Spinal cord (tissue), 10 donors: ENCODE data around the gene RETREG1. TPM values are rescaled to one million over a fixed set of nuclear protein-coding genes. Genes with fewer than 3 reads are reported as not detected.

ENCODE experiments used
- DNase-seq, 6 donors: peaks; one replicate each; pipeline versions ENCODE4 v3.0.0 to v3.0.0-alpha.2; 2013 to 2015; ENCODE audit warnings: low spot score in 6 of 6, low read depth in 4 of 6
- H3K27ac ChIP-seq: one replicate; pipeline ENCODE4 v1.5.1; 2013; ENCODE audit warnings: low read depth, low read length, control low read depth
- H3K27me3 ChIP-seq: one replicate; pipeline ENCODE4 v1.6.1; 2013; ENCODE audit warnings: low read length; ENCODE audit not compliant: control insufficient read depth, insufficient read depth
- H3K36me3 ChIP-seq: one replicate; pipeline ENCODE4 v1.6.1; 2013; ENCODE audit warnings: low read length; ENCODE audit not compliant: control insufficient read depth, insufficient read depth
- H3K4me1 ChIP-seq: one replicate; pipeline ENCODE4 v1.6.1; 2013; ENCODE audit warnings: low read length; ENCODE audit not compliant: control insufficient read depth, insufficient read depth
- H3K4me3 ChIP-seq: one replicate; pipeline ENCODE4 v1.5.1; 2013; ENCODE audit warnings: low read depth, low read length, control low read depth
- H3K9me3 ChIP-seq: one replicate; pipeline ENCODE4 v1.6.1; 2013; ENCODE audit warnings: low read length; ENCODE audit not compliant: control insufficient read depth, insufficient read depth
- WGBS: methylation state at CpG from one replicate; pipeline ENCODE4 v1.1.5; 2013; ENCODE audit warnings: missing lambda C conversion rate; ENCODE audit not compliant: insufficient coverage; 5-methylcytosine and 5-hydroxymethylcytosine counted together
- polyA plus RNA-seq, 2 donors: library from polyadenylated mRNA; unstranded; fragments of 120-200 nt; gene quantifications; one replicate each; pipeline ENCODE4 v1.2.1, GENCODE V29; 2013; ENCODE audit not compliant: insufficient read length in 2 of 2
- total RNA-seq, 2 donors: library from RNA; depleted of rRNA in 1 of 2; stranded (reverse); fragments of 120-200 nt in 1 of 2; fragments of >200 nt in 1 of 2; gene quantifications; one replicate each; pipeline versions ENCODE4 v1.2.3 to v1.2.4, GENCODE V29; 2013 to 2014
- donor health status: healthy.

The RETREG1 gene
- total and polyA plus RNA-seq, 4 donors: 42.0 to 120 (median 56.6) TPM

DNA sequence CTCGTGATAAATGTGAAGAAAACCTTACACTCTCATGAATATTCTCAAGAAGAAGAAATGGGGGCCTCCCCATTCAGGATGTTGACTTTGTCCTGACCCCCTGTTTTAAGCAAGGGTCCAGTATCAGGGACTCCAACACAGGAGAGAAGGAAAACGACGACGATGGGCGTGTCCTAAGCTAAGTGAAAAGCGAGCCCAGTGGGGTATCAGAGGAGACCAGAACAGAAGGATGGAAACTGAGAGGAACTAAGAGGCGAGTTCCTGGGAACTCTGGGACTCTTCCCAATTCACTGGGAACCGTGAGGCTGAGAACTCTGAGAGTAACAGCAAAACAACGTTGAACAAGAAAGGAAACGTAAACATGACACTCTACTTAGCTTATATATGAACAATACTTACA, 14.6 kb downstream of the RETREG1 start:
- Histone ChIP-seq H3K27me3 (no peaks in the 10 kb centered on the region), H3K4me3 (no peak overlapping the region), H3K27ac (no peak overlapping the region), H3K4me1 (no peaks in the 10 kb centered on the region), H3K9me3 (no peaks in the 10 kb centered on the region), H3K36me3 (peaks cover 8% of the 10 kb centered on the region)
- 74% methylated on average over 5 of the region's 10 CpGs for WGBS
- DNase-seq: no peak

DNA sequence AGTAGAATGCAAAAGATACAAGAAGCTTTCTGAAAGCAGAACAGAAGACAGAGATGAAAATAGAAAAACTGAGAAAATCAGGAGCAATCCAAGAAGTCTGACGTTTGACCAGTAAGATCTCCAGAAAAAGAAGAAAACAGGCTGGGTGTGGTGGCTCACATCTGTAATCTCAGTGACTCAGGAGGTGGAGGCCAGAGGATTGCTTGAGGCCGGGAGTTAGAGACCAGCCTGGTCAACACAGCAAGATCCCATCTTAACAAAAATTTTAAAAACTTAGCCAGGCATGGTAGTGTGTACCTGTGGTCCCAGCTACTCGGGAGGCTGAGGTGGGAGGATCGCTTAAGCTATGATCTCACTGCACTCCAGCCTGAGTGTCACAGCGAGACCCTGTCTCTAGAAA, 15.9 kb downstream of the RETREG1 start:
- no peak overlapping the region for H3K4me3 ChIP-seq
- 78% methylated on average over 1 of the region's 5 CpGs for WGBS
- peaks cover 8% of the 10 kb centered on the region for H3K36me3 ChIP-seq
- no peak overlapping the region for H3K27ac ChIP-seq
- H3K4me1 ChIP-seq: peaks cover 5% of the 10 kb centered on the region
- H3K27me3 ChIP-seq: no peaks in the 10 kb centered on the region
- no peak for DNase-seq
- no peaks in the 10 kb centered on the region for H3K9me3 ChIP-seq

DNA sequence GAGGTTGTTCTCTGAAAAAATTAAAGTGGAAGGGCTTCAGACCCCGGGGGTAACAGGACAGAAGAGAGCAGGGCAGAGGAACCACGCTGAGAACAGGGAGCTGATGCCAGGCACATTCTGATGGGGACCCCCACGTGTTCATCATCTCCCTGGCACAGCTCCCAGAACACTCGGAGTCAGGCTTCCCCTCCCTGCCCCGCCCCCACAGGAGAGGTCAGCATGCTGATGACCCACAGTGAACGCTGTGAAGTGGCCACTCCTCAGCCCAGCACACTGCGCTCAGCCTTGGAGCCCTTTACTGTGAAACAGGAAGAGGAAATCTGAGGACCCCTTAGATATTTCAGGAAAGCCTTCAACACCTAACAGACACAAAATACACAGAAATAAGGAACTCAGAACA, 16.4 kb downstream of the RETREG1 start:
- peak in 2 of 6 donors; percentile 37 to 79 for DNase-seq
- peaks cover 5% of the 10 kb centered on the region for H3K4me1 ChIP-seq

DNA sequence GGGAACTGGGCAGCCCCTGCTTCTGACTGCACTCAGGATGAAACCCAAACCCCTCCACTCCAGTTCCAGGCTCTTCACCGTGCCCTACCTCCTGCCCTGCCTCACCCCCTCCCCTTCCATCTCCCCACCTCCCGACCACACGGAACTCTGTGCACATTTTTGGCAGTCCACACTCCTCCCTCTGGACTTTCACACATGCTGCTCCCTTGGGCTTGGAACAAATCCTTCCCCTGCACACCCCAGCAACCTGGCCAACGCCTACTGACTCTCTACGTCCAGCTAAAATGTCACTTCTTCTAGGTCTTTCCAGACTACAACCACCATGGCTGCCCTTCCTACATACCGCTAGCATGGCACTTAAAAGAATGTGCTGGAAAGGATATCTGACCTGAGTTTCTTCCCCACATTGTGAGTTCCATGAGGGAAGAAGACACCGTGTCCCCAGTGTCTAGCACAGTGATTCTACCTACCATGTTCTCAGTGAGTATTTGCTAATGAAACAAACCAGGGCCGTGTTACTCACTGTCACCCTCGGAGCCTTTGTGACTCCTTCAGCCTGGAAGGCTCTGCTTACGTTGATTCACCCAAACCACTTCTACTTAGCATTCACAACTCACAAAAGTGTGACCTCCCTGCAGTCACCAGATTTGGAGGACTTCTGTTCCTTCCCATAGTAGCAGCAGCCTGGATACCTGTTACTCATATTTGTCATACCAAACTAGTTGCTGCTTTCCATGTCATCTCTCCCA, 18.7 kb downstream of the RETREG1 start:
- no peak overlapping the region for H3K4me3 ChIP-seq
- no peak for DNase-seq
- H3K9me3 ChIP-seq: no peaks in the 10 kb centered on the region
- no peaks in the 10 kb centered on the region for H3K27me3 ChIP-seq
- H3K4me1 ChIP-seq: peaks cover 5% of the 10 kb centered on the region
- 87% methylated on average over 9 of the region's 10 CpGs for WGBS
- peaks cover 8% of the 10 kb centered on the region for H3K36me3 ChIP-seq
- H3K27ac ChIP-seq: no peak overlapping the region

More for the DNA sequence above, 16.4 kb downstream of the RETREG1 start:
- Histone ChIP-seq H3K27me3 (no peaks in the 10 kb centered on the region), H3K4me3 (no peak overlapping the region), H3K9me3 (no peaks in the 10 kb centered on the region), H3K27ac (no peak overlapping the region), H3K36me3 (peaks cover 8% of the 10 kb centered on the region)
- 6% methylated on average over 5 of the region's 7 CpGs for WGBS

DNA sequence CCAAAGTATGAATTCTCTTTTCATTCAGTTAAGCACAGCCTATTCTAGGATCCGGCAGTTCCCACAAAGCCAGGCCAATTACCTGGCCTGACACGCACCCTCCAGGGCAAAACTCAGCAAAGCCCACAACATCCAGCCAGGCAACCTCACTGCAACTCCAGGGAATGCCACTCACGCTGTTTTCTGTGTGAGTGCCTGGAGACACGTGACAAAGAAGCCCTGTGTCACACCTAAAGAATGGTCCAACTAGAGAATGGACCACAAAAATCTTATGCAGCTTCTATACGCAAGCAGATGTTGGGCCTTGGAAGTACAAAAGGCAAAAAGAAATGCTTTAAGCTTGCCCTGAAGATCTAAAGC, 20.2 kb downstream of the RETREG1 start:
- no peak for DNase-seq
- 31% methylated on average over 4 of the region's 5 CpGs for WGBS
- H3K27ac ChIP-seq: no peak overlapping the region
- H3K36me3 ChIP-seq: peaks cover 8% of the 10 kb centered on the region
- peaks cover 5% of the 10 kb centered on the region for H3K4me1 ChIP-seq
- no peaks in the 10 kb centered on the region for H3K9me3 ChIP-seq
- no peaks in the 10 kb centered on the region for H3K27me3 ChIP-seq
- no peak overlapping the region for H3K4me3 ChIP-seq

DNA sequence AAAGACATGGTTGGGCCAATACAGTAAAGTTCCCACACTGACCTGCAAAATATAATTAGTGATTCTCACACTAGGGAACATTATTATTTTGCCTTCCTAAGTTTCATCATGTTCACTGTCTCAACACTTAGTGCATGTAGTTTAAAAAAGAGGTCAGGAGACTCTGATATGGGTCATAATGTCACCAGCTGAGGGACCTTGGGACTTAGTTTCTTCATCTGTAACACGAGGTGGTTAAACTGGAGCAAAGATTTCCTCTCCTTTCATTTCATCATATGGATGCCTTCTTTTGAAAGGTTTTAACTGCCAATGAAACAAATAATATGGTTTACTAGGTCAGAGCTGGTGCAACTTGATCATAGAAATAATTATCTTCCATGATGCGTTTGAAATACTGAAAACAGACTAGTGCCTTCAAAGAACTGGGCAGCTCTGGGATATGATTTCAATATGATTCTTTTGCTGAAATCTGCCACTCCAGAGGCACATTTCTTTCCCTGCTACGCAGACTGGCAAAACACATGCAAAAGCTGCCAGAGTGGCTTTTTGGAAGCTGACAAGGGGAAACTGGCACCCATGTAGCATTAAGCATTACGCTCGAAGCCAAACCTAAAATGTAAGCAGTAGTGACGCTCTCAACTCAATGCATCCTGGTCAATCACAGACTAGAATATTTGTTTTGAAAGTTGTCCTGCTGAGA, 20.8 kb downstream of the RETREG1 start:
- Histone ChIP-seq H3K27me3 (no peaks in the 10 kb centered on the region), H3K4me1 (peaks cover 5% of the 10 kb centered on the region), H3K27ac (no peak overlapping the region), H3K4me3 (no peak overlapping the region), H3K36me3 (peaks cover 8% of the 10 kb centered on the region), H3K9me3 (no peaks in the 10 kb centered on the region)
- WGBS: 53% methylated on average over 4 of the region's 6 CpGs
- peak in 1 of 6 donors; percentile 88 for DNase-seq

DNA sequence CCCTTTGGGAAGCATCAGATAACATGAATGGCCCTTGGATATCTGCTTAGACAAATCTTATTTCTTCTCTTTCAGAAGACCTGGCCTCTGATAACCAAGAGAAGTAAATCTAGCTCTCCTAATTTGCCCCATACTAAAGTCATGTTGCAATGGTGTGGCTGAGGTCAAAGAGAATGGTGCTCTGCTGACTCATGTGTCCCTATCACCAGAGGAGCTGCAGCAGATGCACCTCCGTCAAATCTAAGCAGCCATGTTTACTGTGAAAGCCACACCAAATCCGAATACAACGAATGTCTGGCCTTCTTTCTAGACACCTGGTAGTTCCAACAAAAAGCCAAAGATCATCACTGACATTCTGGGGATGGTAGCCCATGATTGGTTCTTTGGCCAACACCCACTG, 23.2 kb downstream of the RETREG1 start:
- no peak for DNase-seq
- WGBS: 93% methylated on average over 3 of the region's 3 CpGs
- H3K4me1 ChIP-seq: peaks cover 5% of the 10 kb centered on the region
- peaks cover 6% of the 10 kb centered on the region for H3K36me3 ChIP-seq
- H3K27me3 ChIP-seq: no peaks in the 10 kb centered on the region
- H3K27ac ChIP-seq: no peak overlapping the region
- H3K9me3 ChIP-seq: no peaks in the 10 kb centered on the region
- no peak overlapping the region for H3K4me3 ChIP-seq

DNA sequence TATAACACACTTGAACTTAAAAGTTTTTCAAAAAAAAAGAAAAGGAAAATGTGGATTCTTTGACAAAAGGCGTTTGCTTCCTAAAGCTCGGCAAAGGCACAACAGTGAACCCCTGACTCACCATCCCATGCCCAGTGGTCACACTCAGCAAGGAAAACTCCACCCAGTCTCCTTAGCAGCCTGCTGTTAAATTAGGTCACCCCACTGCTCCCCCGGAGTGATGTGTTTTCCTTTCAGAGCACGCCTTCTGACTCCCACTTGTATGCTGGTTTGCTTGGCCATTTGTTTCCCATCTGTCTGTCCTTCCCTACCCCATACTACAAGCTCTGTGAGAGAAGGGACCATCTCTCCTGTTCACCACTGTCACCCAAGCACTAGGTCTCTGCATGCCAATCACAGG, 23.8 kb downstream of the RETREG1 start:
- peaks cover 5% of the 10 kb centered on the region for H3K4me1 ChIP-seq
- no peaks in the 10 kb centered on the region for H3K27me3 ChIP-seq
- H3K9me3 ChIP-seq: no peaks in the 10 kb centered on the region
- DNase-seq: no peak
- 77% methylated on average over 3 of the region's 4 CpGs for WGBS
- no peak overlapping the region for H3K4me3 ChIP-seq
- H3K27ac ChIP-seq: no peak overlapping the region
- peaks cover 4% of the 10 kb centered on the region for H3K36me3 ChIP-seq

DNA sequence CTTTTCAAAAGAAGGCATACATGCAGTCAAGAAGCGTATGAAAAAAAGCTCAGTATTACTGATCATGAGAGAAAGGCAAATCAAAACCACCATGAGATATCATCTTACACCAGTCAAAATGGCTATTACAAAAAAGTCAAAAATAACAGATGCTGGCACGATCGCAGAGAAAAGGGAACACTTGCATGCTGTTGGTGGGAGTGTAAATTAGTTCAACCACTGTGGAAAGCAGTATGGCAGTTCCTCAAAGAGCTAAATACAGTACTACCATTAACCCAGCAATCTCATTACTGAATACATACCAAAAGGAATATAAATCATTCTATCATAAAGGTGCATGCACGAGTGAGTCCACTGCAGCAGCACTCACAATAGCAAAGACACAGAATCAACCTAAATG, 24.5 kb downstream of the RETREG1 start:
- no peak overlapping the region for H3K27ac ChIP-seq
- no peaks in the 10 kb centered on the region for H3K27me3 ChIP-seq
- no peak for DNase-seq
- no peak overlapping the region for H3K4me3 ChIP-seq
- WGBS: no CpG with 5 or more reads among the region's 4 CpGs
- no peaks in the 10 kb centered on the region for H3K9me3 ChIP-seq
- H3K4me1 ChIP-seq: peaks cover 5% of the 10 kb centered on the region
- H3K36me3 ChIP-seq: no peaks in the 10 kb centered on the region

DNA sequence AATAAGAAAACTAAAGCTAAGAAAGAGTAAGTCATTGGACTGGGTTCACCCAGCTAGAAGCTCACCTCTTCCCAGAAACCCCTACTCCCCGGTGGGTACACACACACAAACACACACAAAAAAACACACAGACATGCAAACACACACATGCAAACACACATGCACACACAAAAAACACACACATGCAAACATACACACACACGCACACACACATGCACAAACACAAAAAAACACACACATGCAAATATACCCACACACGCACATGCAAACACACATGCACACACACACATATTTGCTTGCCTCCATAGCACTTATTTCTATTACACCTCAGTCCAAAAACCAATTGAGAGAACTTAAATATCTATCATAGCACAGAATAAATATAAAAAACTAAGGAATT, 26.1 kb downstream of the RETREG1 start:
- DNase-seq: no peak
- 96% methylated on average over 3 of the region's 3 CpGs for WGBS

More for the DNA sequence above, 26.1 kb downstream of the RETREG1 start:
- no peaks in the 10 kb centered on the region for H3K27me3 ChIP-seq
- no peak overlapping the region for H3K4me3 ChIP-seq
- no peak overlapping the region for H3K27ac ChIP-seq
- no peaks in the 10 kb centered on the region for H3K9me3 ChIP-seq
- no peaks in the 10 kb centered on the region for H3K4me1 ChIP-seq
- no peaks in the 10 kb centered on the region for H3K36me3 ChIP-seq
